HepG2 (cell line): ENCODE results near the gene CELF2. TPM values are rescaled to one million over a fixed set of nuclear protein-coding genes. Genes with fewer than 3 reads are reported as not detected.

Source experiments
- ATAC-seq: fragments of 200-7000 bp; cut with Tn5 transposase; 3 replicates; pipeline ENCODE4 v1.9.1; 2020; ENCODE audit warnings: mild to moderate bottlenecking, moderate library complexity
- BruUV-seq: library from RNA; stranded (reverse); fragments of 400-500 nt; replicated peaks from 2 replicates; lab custom pipeline; 2021; lab: Mats Ljungman, UMichigan
- CTCF ChIA-PET: fragments of 300-600 bp; formaldehyde crosslinking; extraction: SDS; loops from one replicate; lab custom pipeline; 2021; ENCODE audit warnings: low total read pairs, inconsistent platforms, low intra/inter-chr PET ratio; lab: Yijun Ruan, JAX
- POLR2A ChIA-PET: fragments of 350-600 bp; sonication (Branson Sonifier 250); formaldehyde crosslinking; loops from one replicate; lab custom pipeline; 2020; ENCODE audit warnings: antibody characterized with exemption, inconsistent platforms; lab: Yijun Ruan, JAX
- DNase-seq: peaks from one replicate; pipeline ENCODE4 v3.0.0-alpha.2; 2015; ENCODE audit warnings: low spot score
- FAIRE-seq: peaks from 3 replicates; lab custom pipeline; 2011; peaks lifted over from hg19 to GRCh38; lab: Jason Lieb, UNC
- H2AFZ ChIP-seq: one replicate; pipeline ENCODE4 v1.6.1; 2011; ENCODE audit warnings: low read length, inconsistent platforms
- H3K27ac ChIP-seq: fragments of 300-600 bp; 3 replicates; pipeline ENCODE4 v1.8.0; 2011; ENCODE audit warnings: mixed run types, mild to moderate bottlenecking, mixed read lengths, low read length, inconsistent platforms; ENCODE audit not compliant: insufficient read depth; ENCODE audit errors: extremely low read length
- H3K27me3 ChIP-seq, 2 experiments: fragments of 200-600 bp in 1 of 2; 2 replicates in 1 of 2; 3 replicates in 1 of 2; pipeline versions ENCODE4 v1.6.0 to v1.8.0; 2011; ENCODE audit warnings: low read length in 2 of 2, mild to moderate bottlenecking in 2 of 2, moderate library complexity in 2 of 2, inconsistent platforms in 1 of 2; ENCODE audit not compliant: insufficient read depth in 2 of 2, control insufficient read depth in 1 of 2
- H3K36me3 ChIP-seq, 2 experiments: fragments of 200-600 bp in 1 of 2; replicated peaks in 1 of 2; 2 replicates in 1 of 2; 3 replicates in 1 of 2; pipeline versions ENCODE4 v1.5.1 to v1.8.0; 2011; ENCODE audit warnings: low read length in 2 of 2, inconsistent platforms in 1 of 2; ENCODE audit not compliant: insufficient read depth in 2 of 2, control insufficient read depth in 1 of 2
- H3K4me1 ChIP-seq: 2 replicates; pipeline ENCODE4 v1.5.1; 2012; ENCODE audit warnings: low read length, inconsistent platforms; ENCODE audit not compliant: insufficient read depth
- H3K4me2 ChIP-seq: 2 replicates; pipeline ENCODE4 v1.6.0; 2011; ENCODE audit warnings: low read depth, low read length, inconsistent platforms
- H3K4me3 ChIP-seq, 3 experiments: fragments of 200-600 bp in 1 of 3; sonication (generic), shearing (Covaris generic) in 1 of 3; replicated peaks in 1 of 3; 2 replicates each; pipeline ENCODE4 v1.5.1; 2011 to 2016; ENCODE audit warnings: low read length in 3 of 3, inconsistent platforms in 2 of 3, low read depth in 2 of 3, mild to moderate bottlenecking in 2 of 3, control low read depth in 1 of 3, mixed read lengths in 1 of 3; ENCODE audit not compliant: insufficient read depth in 1 of 3
- H3K79me2 ChIP-seq: one replicate; pipeline ENCODE4 v1.6.1; 2011; ENCODE audit warnings: low read length, inconsistent platforms; ENCODE audit not compliant: insufficient read depth
- H3K9ac ChIP-seq: 2 replicates; pipeline ENCODE4 v1.6.0; 2011; ENCODE audit warnings: mild to moderate bottlenecking, low read depth, low read length, inconsistent platforms; ENCODE audit not compliant: insufficient read depth
- H3K9me3 ChIP-seq: 2 replicates; pipeline ENCODE4 v1.5.1; 2012; ENCODE audit warnings: mild to moderate bottlenecking, low read length
- H4K20me1 ChIP-seq: 2 replicates; pipeline ENCODE4 v1.6.0; 2011; ENCODE audit warnings: inconsistent platforms, mild to moderate bottlenecking, low read length, moderate library complexity; ENCODE audit not compliant: insufficient read depth
- MAZ ChIP-seq, 2 experiments: sonication (generic) in 1 of 2; formaldehyde crosslinking in 1 of 2; IDR thresholded peaks; 2 replicates each; pipeline versions ENCODE4 v1.5.0 to v1.6.1; 2012 to 2020; ENCODE audit warnings: low read depth in 2 of 2, mild to moderate bottlenecking in 2 of 2, borderline replicate concordance in 1 of 2, improper control_type of control experiment in 1 of 2, low read length in 1 of 2, missing genetic modification reagents in 1 of 2, moderate library complexity in 1 of 2
- MTA1 ChIP-seq: sonication (generic); formaldehyde crosslinking; IDR thresholded peaks from 2 replicates; pipeline ENCODE4 v1.4.0; 2020; ENCODE audit warnings: missing genetic modification reagents, mild to moderate bottlenecking, borderline replicate concordance
- PLRG1 ChIP-seq: fragments of 450-650 bp; conservative IDR thresholded peaks from 2 replicates; pipeline ENCODE4 v1.6.1; 2016
- RFXAP ChIP-seq: sonication (generic); formaldehyde crosslinking; IDR thresholded peaks from 2 replicates; pipeline ENCODE4 v1.4.0; 2020; ENCODE audit warnings: missing genetic modification reagents, borderline replicate concordance
- TBX3 ChIP-seq: fragments of 450-650 bp; IDR thresholded peaks from 2 replicates; pipeline ENCODE4 v1.6.1; 2017; ENCODE audit warnings: antibody characterized with exemption, mild to moderate bottlenecking, inconsistent platforms, borderline replicate concordance
- ZBTB10 ChIP-seq: sonication (generic); formaldehyde crosslinking; IDR thresholded peaks from 2 replicates; pipeline ENCODE4 v1.4.0; 2020; ENCODE audit warnings: missing genetic modification reagents, borderline replicate concordance
- ZNF225 ChIP-seq: sonication (generic); formaldehyde crosslinking; IDR thresholded peaks from 2 replicates; pipeline ENCODE4 v1.4.0; 2020; ENCODE audit warnings: mild to moderate bottlenecking, missing genetic modification reagents
- ZNF543 ChIP-seq: sonication (generic); formaldehyde crosslinking; IDR thresholded peaks from 2 replicates; pipeline ENCODE4 v1.4.0; 2020; ENCODE audit warnings: mild to moderate bottlenecking, missing genetic modification reagents
- WGBS: methylation state at CpG from one replicate; pipeline ENCODE4 v1.1.6; 2017; ENCODE audit warnings: low lambda C conversion rate; 5-methylcytosine and 5-hydroxymethylcytosine counted together
- in situ Hi-C: cut with HindIII; loops from 2 replicates; pipeline ENCODE4 v1.10.0; 2017; ENCODE audit warnings: low pct_unique_long_range_greater_than_20kb; ENCODE audit not compliant: extremely low pct_ligation_motif_present
- intact Hi-C: fragments of 100-400 bp; cut with micrococcal nuclease; formaldehyde crosslinking; loops from one replicate; pipeline ENCODE4 v1.10.0; 2022; ENCODE audit not compliant: unreplicated experiment
- polyA plus RNA-seq, 8 experiments: library from polyadenylated mRNA; depleted of rRNA in 3 of 8; stranded (reverse) in 7 of 8; unstranded in 1 of 8; fragments of >200 nt; fragmentation: Illumina TruSeq in 4 of 8; extraction: Trizol in 4 of 8; gene quantifications; 2 replicates each; pipeline versions ENCODE4 v1.2.1 to v1.2.3, GENCODE V29; 2011 to 2016; ENCODE audit warnings: low read depth in 4 of 8, missing spikeins in 1 of 8, mixed read lengths in 1 of 8; ENCODE audit not compliant: insufficient read depth in 1 of 8
- total RNA-seq, 5 experiments: library from RNA; depleted of rRNA; stranded (reverse); fragments of >200 nt; fragmentation: Illumina TruSeq; extraction: Trizol; gene quantifications; 2 replicates each; pipeline ENCODE4 v1.2.3, GENCODE V29; 2016; ENCODE audit warnings: low read depth in 1 of 5

The CELF2 gene
- total and polyA plus RNA-seq, 2 of the 13 experiments (the other 11 are each of a cell fraction or from before 2014, with no cell fraction given) = not detected

- ChIA-PET POLR2A (no interaction called here), CTCF (no interaction called here)
- BruUV-seq = no TSS peak
- intact Hi-C loops = no loop called here
- H3K4me3 ChIP-seq = no peak overlapping the region
- WGBS = 24% methylated on average over 5 of the region's 5 CpGs
- H3K27me3 ChIP-seq = peaks cover 5 to 42% of the 10 kb centered on the region in 2 experiments; a peak in 4 of 5 replicates
- in situ Hi-C loops = loop anchor here (5.0 kb wide), 1 partner anchor 1942 kb away; no protein-coding TSS in a partner anchor
- DNase-seq (no peak), ATAC-seq (no peak), FAIRE-seq (no peak)
- H3K9me3 ChIP-seq = no peaks in the 10 kb centered on the region
- H3K79me2 ChIP-seq = no peaks in the 10 kb centered on the region
- no peak overlapping the region for H2AFZ ChIP-seq
- no peaks in the 10 kb centered on the region for H3K36me3 ChIP-seq
- no peak overlapping the region for H3K27ac ChIP-seq
- TF ChIP-seq PLRG1 (no peak), MAZ (IDR thresholded peaks at IDR 0.05; ENCODE audit: borderline replicate concordance, low read depth, low read length) (no peak), MAZ (CRISPR knock-in tag; IDR thresholded peaks at IDR 0.05; ENCODE audit: low read depth) (no peak), RFXAP (CRISPR knock-in tag) (no peak), TBX3 (no peak), ZNF543 (CRISPR knock-in tag) (no peak), ZNF225 (no peak), ZBTB10 (CRISPR knock-in tag) (no peak), MTA1 (no peak)
- 0 out of 2 replicates have a peak, but pooled peaks cover 5% of the 10 kb centered on the region for H3K4me1 ChIP-seq
- no peak overlapping the region for H3K9ac ChIP-seq
- H3K4me2 ChIP-seq = no peak overlapping the region
- H4K20me1 ChIP-seq = no peaks in the 10 kb centered on the region
These were observed 256.8 kb downstream of the CELF2 start for GRCh38 chr10:11274452-11274851.
